Stimulated activated CD8-positive, alpha-beta memory T cell treated with anti-CD3 and anti-CD28 coated beads, Interleukin-4, amount 100 ng/mL, for 48 hours (primary cell): Measurements from ENCODE around the gene SH3D19.

Source experiments
- DNase-seq: peaks from one replicate; pipeline ENCODE4 v3.0.0-alpha.2; 2020

Gene SH3D19

DNA sequence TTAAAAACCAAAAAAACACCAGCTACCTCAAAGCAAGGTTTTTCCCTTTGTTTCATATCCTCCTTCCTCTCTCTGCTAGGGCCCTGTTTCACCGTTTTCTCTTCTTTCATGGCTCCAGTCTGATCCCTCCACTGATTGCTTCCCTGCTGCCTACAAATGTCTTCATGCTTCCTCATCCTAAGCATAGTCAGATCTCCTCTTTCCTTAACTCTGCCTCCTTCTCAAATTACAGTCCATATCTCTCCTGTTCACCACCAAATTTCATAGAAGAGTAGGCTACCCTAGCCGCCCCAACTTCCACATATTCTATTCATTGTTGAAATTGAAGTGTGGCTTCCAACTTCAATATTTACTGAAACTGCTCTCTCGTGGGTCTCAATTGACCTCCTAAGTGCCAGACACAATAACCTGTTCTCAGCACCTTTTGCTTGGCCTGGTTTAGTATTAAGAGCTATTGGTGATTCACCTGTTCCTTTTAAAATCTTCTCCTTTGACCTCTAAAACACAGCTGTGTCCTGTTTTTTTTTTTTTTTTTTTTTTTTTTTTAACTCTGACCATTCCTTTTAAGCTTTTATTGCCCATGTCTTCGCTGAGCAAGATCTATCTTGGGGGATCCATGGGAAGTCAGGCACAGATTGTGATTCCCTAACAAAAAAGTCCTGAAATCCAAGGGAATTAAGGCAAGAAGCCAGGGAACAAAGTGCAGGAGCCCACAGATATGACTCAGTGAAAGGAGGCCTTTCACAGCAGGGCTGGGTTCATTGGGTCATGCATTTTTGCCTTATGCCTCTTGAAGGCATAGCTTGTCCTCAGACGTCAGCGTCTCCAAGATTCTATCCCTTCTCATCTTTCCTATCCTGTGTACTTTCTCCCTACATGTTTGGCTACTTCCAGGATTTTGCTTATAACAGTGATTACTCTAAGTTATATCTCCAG is 140.6 kb downstream of the SH3D19 start:
- DNase-seq = no peak

DNA sequence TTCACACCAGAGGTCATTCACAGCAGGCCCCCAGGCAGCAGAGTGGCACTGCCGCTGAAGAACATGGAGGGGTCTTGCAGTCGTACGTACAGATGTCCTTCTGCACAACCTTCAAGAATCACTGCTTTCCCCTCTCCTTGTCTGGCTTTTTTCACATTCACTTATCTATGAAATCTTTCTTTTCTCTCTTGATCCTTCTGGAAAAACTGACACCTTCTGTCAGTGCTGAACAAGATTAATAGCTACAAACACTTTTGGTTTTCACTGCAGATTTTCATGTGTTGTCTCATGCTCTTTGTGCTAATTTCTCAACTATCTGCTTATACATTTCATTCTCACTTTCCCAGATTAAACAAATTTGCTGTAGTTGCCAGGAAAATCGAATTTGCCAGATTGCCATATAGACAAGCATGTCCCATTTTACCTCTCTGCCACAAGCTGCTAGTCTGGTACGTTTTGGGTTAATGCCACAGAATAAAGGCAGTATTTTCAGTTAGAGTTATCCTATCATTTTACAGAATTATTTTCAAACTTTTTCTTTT is 142.9 kb downstream of the SH3D19 start:
- DNase-seq = no peak

DNA sequence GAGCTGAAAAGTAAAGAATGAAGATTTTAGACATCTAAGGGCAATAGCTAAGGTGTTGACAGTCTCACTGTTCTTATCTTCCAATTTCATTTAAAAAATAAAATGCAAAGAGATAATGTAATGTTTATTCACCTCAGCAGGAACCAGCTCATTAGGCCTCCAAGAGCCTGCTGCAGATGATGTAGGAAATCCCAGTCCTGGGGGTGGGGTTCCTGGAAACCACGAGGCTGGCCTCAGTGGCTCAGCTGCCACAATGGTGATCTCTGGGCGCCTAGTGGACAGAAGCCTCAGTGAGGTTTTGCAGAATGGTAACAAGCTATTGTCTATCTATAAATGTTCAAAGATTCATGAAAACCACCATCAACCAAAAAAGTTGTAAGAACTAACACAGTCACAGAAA is 148.7 kb downstream of the SH3D19 start:
- DNase-seq = no peak

DNA sequence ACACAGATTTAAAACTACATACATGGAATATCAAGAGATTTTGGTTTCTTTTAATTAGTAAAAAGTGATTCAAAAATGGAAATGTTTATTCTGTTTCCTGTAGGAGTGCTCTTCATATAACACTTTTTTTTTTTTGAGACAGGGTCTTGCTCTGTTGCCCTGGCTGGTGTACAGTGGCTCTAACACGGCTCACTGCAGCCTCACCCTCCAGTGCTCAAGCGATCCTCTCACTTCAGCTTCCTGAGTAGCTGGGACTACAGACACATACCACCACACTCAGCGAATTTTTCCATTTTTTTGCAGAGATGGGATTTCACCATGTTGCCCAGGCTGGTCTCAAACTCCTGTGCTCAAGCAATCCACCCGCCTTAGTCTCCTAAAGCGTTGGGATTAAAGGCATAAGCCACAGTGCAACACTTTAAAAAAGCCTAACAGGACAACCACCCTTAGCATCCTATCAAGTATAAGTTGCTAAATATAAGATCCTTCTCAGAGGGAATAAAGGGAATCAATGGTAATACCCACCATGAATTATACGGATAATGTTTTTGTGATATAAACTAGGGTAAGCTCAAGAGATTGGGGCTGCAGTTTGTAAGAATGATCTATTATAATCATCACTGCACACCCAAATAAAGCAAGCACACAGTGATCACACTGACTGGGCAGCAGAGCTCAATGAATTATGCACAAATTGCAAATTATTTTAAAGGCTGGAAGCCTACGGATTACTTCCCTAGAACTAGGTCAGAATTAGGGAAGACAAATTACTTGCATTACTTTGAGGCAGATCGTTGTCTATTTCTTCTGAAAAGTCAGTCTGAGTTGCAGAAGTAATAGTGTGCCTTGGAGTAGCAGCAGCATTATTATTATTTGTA is 149.4 kb downstream of the SH3D19 start:
- DNase-seq = no peak

DNA sequence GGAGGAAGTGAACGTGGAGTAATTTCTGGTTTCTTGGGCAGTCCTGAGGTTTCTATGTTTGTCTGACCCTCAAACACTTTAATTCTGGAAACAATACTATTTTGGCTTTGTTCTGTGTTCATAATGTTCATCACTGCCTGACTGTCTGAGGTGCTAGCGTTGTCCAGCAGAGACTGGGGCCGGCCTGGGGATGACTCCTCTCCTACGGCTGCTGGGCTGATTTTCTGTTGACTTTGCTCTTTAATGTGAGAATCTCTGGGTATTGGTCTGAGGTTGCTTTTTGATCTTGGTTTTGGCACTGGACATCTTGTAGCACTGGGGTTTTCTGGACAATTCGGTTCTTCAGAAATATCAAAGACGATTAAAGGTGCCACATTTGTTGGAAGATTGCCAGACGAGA is 150.2 kb downstream of the SH3D19 start:
- no peak for DNase-seq

DNA sequence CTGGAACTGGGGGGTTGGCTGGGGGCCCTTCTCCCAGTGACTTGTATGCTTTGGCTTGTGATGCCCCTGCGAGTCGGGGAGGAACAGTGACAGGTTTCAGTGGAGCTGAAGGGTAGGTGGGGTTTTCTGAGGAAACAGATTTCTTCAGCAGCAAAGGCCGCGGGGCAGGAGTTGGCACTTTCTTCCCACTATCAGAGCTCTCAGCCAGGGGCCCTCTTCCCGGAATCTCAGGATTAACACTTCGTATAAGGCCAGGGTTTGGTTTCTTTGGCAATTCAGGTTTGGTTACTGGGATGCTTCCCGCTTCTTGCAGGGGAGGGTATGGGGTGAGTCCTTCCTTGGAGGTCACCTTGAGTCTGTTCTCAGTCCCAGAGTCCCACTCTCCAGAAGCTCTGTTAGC is 150.6 kb downstream of the SH3D19 start:
- DNase-seq = no peak

DNA sequence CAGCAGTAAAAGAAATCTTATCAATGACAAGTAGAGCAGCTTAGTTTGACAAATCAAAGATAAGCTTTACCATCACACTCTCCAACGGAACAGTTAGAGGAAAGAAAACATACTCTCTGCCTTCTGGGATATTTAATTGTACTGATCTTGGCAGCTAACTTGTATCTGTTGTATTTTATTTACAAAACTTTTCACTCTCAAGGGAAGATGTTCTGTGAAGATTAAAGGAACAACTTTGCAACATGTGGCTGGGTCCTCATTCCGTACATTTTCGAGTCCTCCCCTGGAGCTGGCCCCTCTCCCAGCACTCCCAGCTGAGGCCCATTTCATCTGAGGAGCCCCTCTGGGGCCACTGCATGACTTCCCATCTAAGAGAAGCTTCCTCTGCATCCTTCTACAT is 151.5 kb downstream of the SH3D19 start:
- DNase-seq = no peak

DNA sequence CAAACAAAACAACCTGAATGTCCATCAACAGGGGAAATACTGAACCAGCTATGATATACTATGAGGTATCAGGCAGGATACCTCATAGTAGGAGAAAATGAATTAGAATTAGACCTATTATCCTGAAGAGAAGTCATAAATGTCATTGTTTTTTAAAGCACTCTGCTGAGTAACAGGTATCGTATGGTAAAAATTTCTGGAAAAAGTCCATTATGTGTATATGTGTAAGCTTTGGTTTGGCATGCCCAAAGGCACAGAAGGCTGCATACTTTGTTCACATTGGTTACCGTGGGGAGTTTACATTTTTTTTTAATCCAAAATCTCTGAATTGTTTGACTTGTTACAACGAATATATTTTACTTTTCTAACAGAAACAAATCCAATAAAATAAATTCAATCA is 155.5 kb downstream of the SH3D19 start:
- DNase-seq = no peak

DNA sequence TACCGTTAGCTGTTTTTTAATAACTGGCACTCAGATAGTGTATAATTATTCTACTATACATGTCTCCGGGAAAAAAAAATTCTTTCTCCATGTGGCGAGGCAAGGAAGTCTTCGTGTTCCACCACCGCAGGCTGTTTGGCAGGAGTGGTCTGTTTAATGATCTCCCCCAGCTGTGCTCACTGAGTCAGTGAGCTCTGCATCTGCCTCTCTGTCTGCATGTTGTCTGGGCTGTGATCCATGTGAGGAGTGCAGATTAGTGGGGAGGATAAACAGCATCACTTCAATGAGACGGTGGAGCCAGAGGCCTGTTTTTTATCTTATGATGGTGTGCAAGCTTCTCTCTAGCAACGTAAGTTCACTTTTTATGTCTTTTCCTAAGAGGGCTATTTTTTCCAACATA is 156.2 kb downstream of the SH3D19 start:
- no peak for DNase-seq

DNA sequence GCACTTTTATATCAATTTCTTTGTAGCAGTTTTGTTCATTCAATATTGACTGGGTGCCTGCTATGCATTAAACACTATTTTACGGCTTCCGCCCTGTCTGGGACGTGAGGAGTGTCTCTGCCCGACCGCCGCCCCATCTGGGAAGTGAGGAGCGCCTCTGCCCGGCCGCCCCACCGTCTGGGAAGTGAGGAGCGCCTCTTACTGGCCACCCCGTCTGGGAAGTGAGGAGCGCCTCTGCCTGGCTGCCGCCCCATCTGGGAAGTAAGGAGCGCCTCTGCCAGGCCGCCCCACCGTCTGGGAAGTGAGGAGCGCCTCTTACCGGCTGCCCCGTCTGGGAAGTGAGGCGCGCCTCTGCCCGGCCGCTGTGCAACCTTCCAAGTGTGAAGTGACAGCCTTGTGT is 157.8 kb downstream of the SH3D19 start:
- DNase-seq = no peak

DNA sequence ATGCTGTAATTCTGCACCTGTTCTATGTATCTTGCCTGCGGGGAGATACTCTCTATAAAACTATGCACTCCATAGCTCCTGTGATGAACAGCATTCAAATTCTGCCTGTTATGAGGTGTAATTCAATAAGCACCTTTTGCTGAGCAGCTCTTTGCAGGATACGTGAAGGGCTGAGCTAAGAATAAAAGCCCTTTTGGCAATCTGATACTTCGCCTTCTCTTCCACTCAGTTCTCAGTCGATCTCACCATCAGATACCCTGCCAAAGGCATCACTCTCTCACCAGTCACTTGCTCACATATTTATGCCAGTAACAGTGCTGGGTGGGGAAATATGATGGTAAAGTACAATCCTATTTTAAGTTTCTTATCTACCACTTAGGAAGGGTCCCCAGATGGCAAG is 158.8 kb downstream of the SH3D19 start:
- no peak for DNase-seq

DNA sequence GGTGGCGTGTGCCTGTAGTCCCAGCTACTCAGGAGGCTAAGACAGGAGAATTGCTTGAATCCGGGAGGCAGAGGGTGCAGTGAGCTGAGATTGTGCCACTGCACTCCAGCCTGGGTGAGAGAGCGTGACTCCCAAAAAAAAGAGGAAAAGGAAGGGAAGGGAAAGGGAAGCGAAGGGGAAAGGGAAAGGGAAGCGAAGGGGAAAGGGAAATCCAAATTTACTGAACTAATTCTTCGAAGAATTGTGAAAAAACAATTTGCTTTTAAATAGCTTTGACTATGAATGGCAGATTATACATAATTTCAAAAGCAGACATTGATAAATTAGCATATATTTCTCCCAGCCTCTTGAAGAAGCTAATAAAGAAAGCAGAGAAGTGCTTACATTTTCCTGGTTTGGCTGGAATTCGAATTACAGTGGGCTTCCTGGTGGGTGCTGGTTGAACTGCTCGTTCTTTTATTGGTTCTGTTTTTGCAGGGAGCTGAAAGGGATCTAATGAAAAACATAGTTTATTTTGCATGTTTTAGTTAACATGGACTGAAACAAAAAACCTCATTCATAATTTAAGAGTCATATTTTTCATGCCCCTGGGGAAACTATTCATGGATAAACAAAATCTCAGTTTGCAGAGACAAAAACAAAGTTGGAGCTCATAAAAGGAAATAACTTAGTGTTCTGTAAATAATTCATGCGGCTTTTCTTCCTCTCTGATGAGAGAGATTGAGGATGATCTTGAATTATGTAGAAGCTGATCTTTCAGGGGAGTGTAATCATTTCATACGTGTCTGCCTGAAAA is 160.0 kb downstream of the SH3D19 start:
- no peak for DNase-seq

DNA sequence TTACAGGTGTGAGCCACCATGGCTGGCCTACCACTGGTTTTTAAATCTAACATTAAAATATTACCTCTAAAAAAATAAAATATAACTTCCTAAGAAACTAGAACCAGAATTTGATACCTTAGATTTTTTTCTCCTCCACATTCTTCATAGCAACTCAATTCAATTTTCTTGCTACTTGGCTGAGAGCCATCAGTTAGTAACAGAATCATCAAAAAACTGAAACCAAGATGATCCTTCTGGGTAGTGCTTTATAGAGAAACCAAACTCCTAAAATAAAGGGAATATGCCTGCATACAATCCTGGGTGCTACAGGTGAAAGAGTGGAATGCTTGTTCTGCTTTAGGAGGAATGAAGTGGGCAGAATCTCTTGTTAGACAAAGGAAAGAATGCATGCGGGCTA is 161.6 kb downstream of the SH3D19 start:
- no peak for DNase-seq

DNA sequence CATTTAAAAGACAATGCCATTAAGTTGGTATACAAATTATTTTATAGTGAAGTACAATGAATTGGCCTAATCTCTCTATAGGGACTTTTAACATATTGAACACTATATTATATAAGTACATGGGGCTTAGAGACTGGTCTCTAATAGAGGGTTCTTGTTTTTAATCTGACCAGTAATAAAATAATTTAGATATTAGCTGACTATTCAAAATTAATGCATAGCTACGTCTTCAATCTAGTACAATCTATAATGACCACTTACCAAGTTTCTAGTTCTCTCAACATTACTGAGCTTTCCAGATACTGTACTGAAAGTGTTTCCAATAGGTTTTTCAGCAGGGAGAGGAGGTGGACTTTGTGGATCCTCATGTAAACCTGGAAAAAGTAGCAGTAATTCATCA is 166.4 kb downstream of the SH3D19 start:
- no peak for DNase-seq

DNA sequence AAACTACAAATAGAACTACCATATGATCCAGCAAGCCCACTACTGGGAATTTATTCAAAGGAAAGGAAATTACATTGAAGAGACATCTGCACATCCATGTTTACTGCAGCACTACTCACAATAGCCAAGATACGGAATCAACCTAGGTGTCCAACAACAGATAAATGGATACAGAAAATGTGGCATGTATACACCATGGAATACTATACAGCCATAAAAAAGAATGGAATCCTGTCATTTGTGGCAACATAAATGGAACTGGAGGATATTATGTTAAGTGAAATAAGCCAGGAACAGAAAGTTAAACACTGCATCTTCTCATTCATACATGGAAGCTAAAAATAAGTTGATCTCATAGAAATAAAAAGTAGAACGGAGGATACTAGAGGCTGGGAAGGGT is 167.9 kb downstream of the SH3D19 start:
- DNase-seq = no peak

DNA sequence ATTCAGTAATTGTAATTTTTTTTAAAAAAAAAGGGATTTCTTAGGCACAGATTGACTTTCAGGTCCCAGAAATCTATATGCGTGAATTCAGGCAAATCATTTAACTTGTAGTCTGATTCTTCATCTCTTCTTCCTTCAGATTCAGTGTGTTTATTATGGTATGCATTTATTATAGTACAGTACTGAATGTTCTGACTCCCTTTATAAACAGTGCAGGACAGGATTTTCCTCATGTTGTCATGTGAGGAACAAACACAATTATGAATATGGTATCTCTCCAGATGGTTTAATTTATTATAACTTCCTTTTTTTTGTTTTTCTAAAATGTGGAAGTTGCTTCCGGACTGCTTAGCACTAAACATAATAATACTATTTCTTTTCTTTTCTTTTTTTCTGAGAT is 171.8 kb downstream of the SH3D19 start:
- DNase-seq = no peak

DNA sequence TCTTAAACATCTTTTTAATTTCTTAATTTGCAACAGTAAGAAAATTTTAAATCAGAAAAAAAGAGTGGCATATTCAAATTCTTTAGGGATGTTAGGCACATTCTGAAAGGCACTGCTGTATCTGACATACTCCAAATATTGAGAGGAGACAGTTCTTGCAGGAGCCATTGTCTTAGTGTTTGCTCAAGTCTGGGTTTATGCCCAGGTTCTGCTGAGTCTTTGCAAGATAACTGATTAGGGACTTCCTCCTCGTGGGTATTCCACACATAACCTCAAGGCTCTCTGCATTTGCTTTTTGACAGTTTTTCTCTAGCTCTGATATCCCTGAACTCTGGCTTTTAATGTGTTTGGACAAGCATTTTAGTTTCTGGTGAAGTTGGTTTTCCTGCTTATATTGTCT is 173.4 kb downstream of the SH3D19 start:
- DNase-seq = no peak

DNA sequence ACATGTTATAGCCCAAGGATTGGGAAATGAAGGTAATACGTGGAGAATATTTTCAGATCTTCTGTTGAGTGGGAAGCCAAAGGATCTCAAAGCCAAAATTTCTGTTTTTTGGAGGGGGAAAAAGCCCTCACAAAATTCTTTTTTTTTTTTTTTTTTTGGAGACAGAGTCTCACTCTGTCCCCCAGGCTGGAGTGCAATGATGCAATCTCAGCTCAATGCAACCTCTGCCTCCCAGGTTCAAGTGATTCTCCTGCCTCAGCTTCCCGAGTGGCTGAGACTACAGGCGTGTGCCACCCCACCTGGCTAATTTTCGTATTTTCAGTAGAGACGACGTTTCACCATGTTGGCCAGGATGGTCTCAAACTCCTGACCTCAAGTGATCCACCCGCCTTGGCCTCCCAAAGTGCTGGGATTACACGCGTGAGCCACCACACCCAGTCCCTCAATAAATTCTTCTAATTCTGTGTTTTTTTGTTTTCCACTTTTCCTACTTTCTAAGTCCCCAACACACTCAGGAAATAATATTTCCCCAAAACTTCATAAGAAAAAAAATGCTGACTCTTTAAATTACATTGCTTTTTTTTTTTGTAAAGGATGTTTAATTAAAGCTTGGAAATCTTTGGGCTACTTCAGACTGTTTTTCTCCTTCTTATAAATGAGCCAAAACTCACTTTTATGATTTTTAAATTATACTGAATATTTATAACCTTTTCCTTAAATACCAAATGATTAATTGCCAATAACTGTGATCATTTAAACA is 174.4 kb downstream of the SH3D19 start:
- no peak for DNase-seq

DNA sequence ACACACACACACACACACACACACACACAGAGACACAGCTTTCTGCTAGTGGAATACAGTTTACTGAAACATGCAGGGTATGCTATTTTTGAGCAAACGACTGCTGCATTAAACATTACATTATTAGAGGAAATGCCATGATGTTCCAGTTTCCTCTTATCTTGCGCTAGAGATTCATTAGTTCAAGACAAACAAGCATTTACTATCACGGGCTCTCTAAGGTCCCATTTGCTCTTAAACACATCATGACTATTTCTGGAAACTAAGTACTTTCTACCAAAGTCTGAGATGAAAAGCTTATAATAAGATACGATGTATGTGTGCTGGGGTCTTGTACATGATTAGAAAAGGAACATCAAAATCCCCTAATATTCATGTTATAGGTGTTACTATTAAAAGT is 177.1 kb downstream of the SH3D19 start:
- no peak for DNase-seq

DNA sequence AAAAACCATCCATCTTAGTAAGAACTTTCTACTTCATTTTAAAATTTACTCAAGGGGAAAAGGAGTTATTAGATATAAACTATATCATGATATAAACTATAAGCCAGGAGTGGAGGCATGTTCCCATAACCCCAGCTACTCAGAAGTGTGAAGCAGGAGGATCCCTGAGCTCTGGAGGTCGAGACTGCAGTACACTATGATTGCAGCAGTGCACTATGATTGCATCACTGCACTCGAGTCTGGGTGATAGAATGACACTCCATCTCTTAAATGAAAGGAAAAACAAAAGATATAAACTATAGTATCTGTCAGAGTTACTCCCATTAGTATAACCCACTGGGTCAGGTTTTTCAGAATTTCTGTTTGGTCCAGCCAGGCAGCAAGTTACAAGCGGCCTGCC is 178.4 kb downstream of the SH3D19 start:
- no peak for DNase-seq

DNA sequence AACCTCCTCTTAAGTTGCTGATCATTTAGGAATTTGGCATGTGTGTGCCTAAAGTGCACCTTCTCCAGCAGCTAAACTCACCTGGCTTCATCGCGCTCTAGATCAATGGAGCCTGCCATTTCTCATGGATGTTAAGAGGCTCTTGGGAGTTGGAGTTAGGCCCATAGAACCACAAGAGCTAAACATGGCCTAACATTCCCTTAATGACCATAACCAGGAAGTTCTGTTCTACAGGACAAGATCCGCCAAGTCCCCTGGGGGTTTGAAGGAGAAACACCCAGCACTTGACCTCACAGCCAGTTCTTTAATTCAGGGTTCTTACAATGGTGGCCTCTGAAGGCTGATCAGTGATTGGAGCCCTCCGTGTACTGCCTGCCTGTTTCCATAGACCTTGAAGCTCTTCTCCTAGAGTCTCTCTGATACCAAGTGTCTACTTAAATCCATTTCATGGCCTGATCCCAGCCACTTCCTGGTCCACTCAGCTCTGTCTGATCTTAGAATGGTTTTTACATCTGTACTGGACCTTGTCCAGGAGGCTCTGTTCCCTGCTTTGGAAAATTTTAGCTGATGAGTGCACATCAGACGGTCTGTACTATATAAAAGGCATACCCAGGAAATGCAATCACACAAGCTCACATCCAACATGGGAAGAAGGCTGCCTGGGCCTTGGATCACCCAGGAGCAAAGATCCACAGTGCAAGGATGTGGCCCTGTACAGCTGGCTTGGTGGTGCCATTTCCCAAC is 180.9 kb downstream of the SH3D19 start:
- no peak for DNase-seq
